IPS-18a (cell line): ENCODE measurements around the gene B3GNT3.

Source experiments
- H3K27ac ChIP-seq: one replicate; pipeline ENCODE4 v1.5.1; 2013; ENCODE audit warnings: low read length
- H3K27me3 ChIP-seq: one replicate; pipeline ENCODE4 v1.6.1; 2013; ENCODE audit warnings: mild to moderate bottlenecking, low read length; ENCODE audit not compliant: control insufficient read depth, insufficient read depth
- H3K36me3 ChIP-seq: one replicate; pipeline ENCODE4 v1.6.1; 2013; ENCODE audit warnings: low read depth, low read length; ENCODE audit not compliant: control insufficient read depth
- H3K4me1 ChIP-seq: one replicate; pipeline ENCODE4 v1.6.1; 2013; ENCODE audit warnings: low read depth, low read length; ENCODE audit not compliant: control insufficient read depth
- H3K4me3 ChIP-seq: one replicate; pipeline ENCODE4 v1.5.1; 2013; ENCODE audit warnings: low read length
- H3K9ac ChIP-seq: one replicate; pipeline ENCODE4 v1.6.1; 2013; ENCODE audit warnings: mild to moderate bottlenecking, low read length, moderate library complexity
- H3K9me3 ChIP-seq: one replicate; pipeline ENCODE4 v1.6.1; 2013; ENCODE audit warnings: low read depth, low read length; ENCODE audit not compliant: control insufficient read depth

Gene B3GNT3

DNA sequence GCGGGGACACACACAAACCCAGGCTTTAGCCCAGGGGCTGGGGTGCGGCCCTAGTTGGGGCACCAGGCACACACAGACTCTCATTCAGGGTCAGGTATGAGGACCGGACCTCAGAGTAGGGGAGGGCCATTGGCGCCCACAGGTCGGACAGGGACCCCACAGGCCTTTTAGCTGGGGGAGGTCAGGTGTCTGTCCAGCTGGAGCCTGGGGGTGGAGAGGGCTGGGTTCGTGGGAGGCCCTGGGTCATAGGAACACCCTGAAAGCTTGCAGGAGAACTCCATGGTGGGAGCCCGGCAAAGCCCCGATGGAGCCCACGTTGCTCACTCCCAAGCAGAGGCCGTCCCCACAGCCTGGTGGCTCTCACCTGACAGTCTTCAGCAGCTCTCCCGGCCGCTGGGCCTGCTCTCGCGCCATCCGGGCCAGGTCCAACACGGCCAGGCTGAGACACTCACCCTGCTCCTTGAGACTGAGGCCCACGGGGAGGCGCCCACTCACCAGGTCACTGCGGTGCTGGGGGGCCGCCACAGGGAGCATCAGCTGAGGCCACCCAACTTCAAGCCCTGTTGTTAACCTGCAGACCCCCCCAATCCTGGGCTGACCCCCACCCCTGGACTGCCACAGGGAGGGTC is 47.8 kb downstream of the B3GNT3 start:
- H3K27ac ChIP-seq: no peak overlapping the region
- peaks cover 17% of the 10 kb centered on the region for H3K27me3 ChIP-seq
- peak overlapping the region; percentile 70 for H3K4me3 ChIP-seq
- H3K4me1 ChIP-seq: no peaks in the 10 kb centered on the region
- H3K9ac ChIP-seq: peak overlapping the region; percentile 59
- H3K9me3 ChIP-seq: no peaks in the 10 kb centered on the region
- no peaks in the 10 kb centered on the region for H3K36me3 ChIP-seq

DNA sequence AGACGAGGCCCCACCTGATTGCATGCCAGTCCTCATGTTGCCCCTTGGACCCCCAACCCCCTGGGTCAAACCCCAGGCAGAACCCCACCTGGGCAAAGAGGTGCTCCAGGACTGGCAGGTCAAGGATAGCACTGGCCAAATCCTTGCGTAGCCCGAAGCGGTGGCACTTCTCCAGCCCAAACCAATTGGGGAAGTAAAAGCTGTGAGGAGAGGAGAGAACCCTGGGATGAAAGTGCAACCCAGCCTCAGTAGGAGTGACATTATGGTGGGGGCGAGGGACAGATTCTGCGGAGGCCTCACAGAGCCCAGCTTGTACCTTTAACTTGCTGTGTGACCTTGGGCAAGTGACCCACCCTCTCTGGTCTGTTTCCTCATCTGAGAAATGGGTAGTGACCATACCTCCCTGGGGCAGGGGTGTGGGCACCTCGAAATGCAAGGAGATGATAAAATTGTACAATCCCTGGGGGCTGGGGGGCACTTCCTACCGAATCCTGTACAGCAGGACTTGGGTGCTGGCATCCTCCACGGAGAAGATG is 48.4 kb downstream of the B3GNT3 start:
- Histone ChIP-seq H3K9ac (no peak overlapping the region), H3K36me3 (no peaks in the 10 kb centered on the region), H3K27me3 (peaks cover 23% of the 10 kb centered on the region), H3K4me3 (no peak overlapping the region), H3K27ac (no peak overlapping the region), H3K4me1 (no peaks in the 10 kb centered on the region), H3K9me3 (no peaks in the 10 kb centered on the region)

DNA sequence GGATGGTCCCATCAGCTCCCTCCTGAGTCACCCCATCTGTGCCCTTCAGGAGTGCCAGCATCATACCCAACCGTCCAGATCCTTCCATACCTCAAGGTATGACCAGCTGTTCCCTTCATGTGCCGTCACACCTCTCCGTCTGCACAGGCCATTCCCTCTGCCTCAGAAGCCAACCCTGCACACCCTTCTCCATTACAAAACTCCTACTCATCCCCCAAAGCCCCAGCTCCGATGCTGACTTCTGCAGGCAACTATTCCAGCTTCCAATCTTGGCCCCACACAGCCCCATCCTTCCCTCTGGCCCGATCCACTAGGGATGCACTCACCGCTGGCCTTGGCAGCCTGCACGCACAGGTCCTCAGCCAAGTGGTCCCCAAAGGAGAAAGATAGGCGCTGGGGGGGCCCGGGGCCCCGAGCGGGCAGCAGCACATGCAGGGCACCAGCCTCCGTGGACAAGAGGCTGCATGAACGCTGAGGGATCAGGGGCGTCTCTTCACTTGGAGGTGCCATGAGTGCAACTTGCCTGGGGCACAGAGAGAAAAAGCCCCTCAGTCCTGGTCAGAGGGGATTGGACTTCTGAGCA is 49.1 kb downstream of the B3GNT3 start:
- peaks cover 27% of the 10 kb centered on the region for H3K27me3 ChIP-seq
- no peak overlapping the region for H3K27ac ChIP-seq
- H3K4me1 ChIP-seq: no peaks in the 10 kb centered on the region
- no peaks in the 10 kb centered on the region for H3K36me3 ChIP-seq
- no peak overlapping the region for H3K9ac ChIP-seq
- no peak overlapping the region for H3K4me3 ChIP-seq
- no peaks in the 10 kb centered on the region for H3K9me3 ChIP-seq

DNA sequence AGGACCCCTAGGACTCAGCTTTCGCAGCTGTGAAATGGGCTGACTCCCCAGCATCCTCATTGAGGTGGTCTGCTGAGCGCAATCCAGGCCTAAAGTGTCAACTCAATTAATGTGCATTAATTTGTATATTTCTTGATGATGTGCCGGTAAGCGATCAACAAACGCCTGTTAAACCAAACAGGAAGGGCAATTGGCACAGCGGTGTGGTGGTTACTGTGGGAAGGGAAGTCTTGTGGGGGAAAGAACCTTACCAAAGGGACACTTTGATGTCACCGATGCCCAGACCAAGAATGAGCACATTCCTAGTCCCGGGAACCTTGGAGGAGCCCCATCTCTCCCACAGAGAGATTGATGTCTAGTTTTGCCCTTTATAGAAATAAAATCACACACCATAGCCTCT is 51.2 kb downstream of the B3GNT3 start:
- H3K4me1 ChIP-seq: no peaks in the 10 kb centered on the region

DNA sequence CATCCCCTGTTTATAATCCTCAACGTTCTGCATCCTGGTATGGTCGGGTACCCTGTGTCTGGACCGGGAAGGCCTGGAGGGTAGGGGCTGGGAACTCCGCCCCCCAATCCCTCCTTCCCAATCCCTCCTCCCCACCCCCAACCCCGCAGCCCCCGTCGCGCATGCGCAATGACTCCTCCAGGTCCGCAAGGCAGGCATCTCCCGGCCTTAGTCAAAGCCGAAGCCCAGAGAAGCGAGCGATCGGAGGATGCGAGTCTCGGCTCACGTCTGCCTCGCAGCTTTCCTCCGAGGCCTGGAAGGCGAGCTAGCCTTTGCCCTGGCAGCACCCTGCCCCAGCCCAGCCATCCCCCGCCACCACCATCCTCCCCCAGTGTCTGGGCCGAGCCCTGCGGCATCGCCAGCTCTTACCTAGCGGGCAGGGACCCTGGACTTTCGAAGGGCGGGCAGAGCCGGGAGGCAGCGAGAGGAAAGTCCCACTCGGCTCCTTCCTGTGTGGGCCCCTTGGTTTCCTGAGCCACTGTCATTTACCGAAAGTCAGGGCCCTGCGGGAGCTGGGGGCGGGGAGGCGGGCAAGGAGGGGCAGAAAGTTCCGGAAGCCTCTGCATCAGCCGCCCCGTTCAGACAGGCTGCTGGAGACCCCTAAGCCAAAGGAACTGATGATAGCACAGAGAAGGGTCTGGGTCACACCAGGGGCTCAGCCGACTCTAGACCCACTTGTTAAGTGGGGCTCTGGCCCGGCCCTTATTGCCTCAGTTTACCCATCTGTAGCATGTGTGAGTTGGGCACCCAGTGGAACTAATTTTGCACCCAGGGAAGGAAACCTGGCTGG is 52.8 kb downstream of the B3GNT3 start, which contains the start of gene JAK3:
TSS of gene JAK3 (minus strand) at position 445 of the 829 bp plus-strand sequence. CDS start 3,565 bp downstream, outside the sequence.
- Histone ChIP-seq H3K4me3 (peak within 1 kb of the TSS; percentile 33), H3K27ac (no peak within 1 kb of the TSS), H3K36me3 (no peaks in the 10 kb centered on the region), H3K4me1 (no peaks in the 10 kb centered on the region), H3K9ac (no peak within 1 kb of the TSS), H3K27me3 (peaks cover 12% of the 10 kb centered on the region), H3K9me3 (no peaks in the 10 kb centered on the region)

More for the DNA sequence above, 51.2 kb downstream of the B3GNT3 start:
- Histone ChIP-seq H3K27me3 (peaks cover 14% of the 10 kb centered on the region), H3K27ac (no peak overlapping the region), H3K4me3 (no peak overlapping the region), H3K9me3 (no peaks in the 10 kb centered on the region), H3K36me3 (no peaks in the 10 kb centered on the region), H3K9ac (no peak overlapping the region)

DNA sequence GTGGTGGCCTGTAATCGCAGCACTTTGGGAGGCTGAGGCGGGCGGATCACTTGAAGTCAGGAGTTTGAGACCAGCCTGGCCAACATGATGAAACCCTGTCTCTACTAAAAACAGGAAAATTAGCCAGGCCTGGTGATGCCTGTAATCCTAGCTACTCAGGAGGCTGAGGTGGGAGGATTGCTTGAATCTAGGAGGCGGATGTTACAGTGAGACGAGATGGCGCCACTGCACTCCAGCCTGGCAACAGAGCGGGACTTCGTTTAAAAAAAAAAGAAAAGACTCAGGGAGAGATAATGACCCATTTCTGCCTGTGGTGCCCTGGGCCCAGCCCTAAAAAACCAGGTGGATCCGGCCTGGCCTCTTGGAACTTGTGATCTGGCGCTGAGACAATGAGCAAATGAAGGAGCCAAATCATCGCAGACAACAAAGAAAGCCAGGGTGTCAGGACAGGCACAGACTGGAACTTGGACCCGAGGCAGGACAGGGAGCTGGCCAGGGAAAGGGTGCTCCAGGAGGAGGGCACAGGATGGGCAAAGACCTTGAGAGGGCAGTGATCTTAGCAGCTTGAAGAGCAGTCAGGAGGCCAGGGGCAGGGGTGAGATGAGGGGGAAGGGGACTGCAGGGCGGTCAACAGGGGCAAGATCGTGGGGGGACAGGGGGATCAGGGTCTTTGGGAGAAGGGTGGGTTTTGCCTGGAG is 53.8 kb downstream of the B3GNT3 start:
- Histone ChIP-seq H3K4me1 (no peaks in the 10 kb centered on the region), H3K9ac (no peak overlapping the region), H3K9me3 (no peaks in the 10 kb centered on the region), H3K27ac (no peak overlapping the region), H3K27me3 (peaks cover 9% of the 10 kb centered on the region), H3K4me3 (no peak overlapping the region), H3K36me3 (no peaks in the 10 kb centered on the region)

DNA sequence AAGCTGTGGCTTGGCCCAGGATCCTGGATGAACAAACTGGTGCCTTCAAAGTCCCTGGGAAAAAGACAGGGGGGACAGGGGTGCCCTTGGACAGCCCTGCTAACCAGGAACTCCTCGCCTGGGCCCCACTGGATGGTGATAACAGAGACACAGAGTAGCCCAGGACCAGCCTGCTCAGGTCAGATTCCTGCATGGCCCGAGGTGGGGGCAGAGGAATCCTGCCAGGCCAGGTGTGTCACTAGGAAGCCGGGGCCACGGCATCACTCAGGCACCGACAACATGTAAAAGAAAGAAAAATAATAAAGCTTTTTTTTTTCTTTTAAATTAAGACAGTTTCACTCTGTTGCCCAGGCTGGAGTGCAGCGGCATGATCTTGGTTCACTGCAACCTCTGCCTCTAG is 59.1 kb downstream of the B3GNT3 start:
- Histone ChIP-seq H3K4me1 (peaks cover 1% of the 10 kb centered on the region), H3K36me3 (no peaks in the 10 kb centered on the region), H3K9ac (no peak overlapping the region), H3K27me3 (peaks cover 4% of the 10 kb centered on the region), H3K27ac (no peak overlapping the region), H3K9me3 (no peaks in the 10 kb centered on the region), H3K4me3 (no peak overlapping the region)

DNA sequence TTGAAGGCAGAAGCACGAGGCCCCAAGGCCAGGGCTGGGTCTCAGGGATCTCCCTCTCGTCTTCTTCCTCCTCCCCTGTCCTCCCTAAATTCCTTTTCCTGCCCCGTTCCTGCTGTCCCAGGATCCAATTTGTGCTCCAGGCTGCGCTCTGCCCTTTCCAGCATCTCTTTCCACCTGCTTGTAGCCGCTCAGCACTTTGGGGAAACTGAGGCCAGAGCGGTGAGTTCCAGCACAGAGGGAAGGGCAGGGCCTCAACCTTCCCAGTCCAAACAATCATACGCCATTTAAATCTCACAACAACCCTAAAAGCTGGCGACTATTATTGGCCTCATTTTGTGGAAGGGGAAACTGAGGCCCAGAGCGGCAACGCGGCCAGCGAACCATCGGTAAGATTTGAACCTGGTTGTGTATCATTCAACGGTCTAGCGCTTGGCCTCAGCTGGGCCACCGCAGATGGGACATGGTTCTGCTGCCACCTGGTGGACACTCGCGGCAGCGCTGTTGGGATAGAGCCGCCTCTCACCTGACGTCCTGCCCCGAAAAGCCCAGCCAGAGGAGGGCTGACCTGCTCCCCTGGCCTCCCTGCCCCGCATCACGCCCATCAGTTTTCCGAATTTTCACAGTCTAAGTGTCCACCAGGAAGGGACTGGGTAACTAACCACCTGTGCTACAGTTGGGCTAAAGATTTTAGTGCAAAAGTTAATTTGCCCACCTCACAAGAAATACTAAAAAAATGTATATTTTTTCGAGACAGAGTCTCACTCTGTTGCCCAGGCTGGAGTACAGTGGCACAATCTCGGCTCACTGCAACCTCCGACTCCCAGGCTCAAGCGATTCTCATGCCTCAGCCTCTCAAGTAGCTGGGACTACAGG is 60.6 kb downstream of the B3GNT3 start:
- H3K9ac ChIP-seq: no peak overlapping the region
- no peak overlapping the region for H3K27ac ChIP-seq
- no peaks in the 10 kb centered on the region for H3K9me3 ChIP-seq
- H3K4me1 ChIP-seq: peaks cover 3% of the 10 kb centered on the region
- no peak overlapping the region for H3K4me3 ChIP-seq
- peaks cover 4% of the 10 kb centered on the region for H3K36me3 ChIP-seq
- H3K27me3 ChIP-seq: peaks cover 4% of the 10 kb centered on the region

DNA sequence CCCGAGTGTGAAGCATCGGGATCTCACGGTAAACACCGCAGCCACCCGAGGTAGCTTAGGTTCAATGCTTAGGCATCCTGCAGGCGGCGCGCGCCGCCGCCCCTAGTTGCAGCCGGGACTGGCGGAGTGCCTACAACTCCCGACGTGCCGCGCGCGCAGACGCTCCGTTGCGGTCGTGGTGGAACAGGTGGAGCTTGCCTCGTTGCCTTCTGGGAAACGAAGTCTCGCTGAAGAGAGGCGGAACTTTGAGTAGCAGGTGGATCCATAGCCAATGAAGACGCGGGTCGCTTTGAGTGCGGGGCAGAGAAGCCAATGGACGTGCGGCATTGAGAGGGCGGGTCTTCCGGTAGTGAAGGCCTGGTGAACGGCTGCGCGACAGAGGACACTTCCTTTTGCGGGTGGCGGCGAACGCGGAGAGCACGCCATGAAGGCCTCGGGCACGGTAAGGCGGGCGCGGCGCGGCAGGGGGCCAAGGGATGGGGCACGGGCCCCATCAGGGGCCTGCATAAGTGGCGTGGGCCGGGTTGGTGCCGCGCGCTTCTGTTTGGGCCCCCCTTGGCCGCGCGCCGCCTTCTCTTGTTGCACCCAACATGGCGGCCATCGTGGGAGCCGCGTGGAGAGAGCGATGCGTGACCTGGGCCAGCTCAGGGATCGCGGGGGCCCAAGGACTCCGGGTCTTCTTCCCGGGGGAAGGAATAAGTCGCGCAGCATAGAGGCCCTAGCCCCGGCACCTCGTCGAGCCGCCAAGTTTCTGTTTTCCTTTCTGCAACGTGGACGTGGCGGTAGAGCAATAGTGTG is 64.8 kb downstream of the B3GNT3 start, which contains the start of gene RPL18A:
TSS of gene RPL18A (plus strand) at position 378 of the 798 bp plus-strand sequence. CDS start at position 425, 47 bp downstream.
- Histone ChIP-seq H3K36me3 (peaks cover 46% of the 10 kb centered on the region), H3K27ac (peak within 1 kb of the TSS; percentile 93), H3K27me3 (peaks cover 4% of the 10 kb centered on the region), H3K4me1 (peaks cover 8% of the 10 kb centered on the region), H3K9me3 (no peaks in the 10 kb centered on the region), H3K9ac (peak within 1 kb of the TSS; percentile 100), H3K4me3 (peak within 1 kb of the TSS; percentile 100)
